ENCODE results near the gene PSMD5.

GRCh38 chr9:120832807-120833206 lies 9.9 kb downstream of the PSMD5 start:
- TF ChIP-seq CTCF (IDR thresholded peaks at IDR 0.05) (no peak), POLR2A (IDR thresholded peaks at IDR 0.05) (no peak)

Measured in testis (tissue), 2 donors.